Lower leg skin (tissue), 3 donors: ENCODE results near the gene ZC3H8.

Experiments
- POLR2A ChIP-seq, 2 donors: fragments of 450-650 bp; IDR thresholded peaks; one replicate each; pipeline ENCODE4 v1.6.1; 2016 to 2017; ENCODE audit warnings: antibody characterized with exemption in 2 of 2, mild to moderate bottlenecking in 1 of 2, moderate library complexity in 1 of 2
- TF ChIP-seq, protein P1 (sequence below), 3 donors: fragments of 450-650 bp; IDR thresholded peaks; one replicate each; pipeline ENCODE4 v1.5.1; 2016; ENCODE audit warnings: antibody characterized with exemption in 3 of 3, mild to moderate bottlenecking in 3 of 3, moderate library complexity in 2 of 3

DNA sequence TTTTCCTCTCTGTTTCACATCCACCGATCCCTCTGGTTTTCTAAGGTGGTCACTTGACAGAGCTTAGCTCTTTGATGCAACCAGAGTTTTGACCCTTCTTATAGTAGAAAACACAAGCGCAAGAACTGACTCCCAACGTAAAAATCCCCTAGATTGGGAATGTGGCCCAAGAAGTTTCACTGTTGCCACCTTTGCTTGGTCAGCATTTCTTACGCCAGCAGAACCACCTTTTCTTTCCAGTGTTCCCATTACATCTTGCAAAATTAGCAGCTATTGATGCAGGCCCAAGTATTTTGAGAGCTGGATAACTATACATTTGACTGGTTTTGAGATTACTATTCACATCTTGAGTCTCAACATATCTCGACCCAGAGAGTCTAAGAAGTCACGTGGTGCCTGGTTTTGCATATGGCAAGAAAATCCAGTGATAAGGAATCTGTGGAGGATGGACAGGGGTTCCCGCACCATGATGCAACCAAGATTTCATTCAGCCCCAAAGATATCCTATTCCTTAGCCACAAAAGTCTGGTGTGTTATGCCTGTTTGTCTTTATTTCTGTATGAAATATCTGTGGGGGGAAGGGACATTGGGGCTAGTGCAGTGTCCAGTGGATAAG, 78.8 kb downstream of the ZC3H8 start:
- TF ChIP-seq, protein P1, sequence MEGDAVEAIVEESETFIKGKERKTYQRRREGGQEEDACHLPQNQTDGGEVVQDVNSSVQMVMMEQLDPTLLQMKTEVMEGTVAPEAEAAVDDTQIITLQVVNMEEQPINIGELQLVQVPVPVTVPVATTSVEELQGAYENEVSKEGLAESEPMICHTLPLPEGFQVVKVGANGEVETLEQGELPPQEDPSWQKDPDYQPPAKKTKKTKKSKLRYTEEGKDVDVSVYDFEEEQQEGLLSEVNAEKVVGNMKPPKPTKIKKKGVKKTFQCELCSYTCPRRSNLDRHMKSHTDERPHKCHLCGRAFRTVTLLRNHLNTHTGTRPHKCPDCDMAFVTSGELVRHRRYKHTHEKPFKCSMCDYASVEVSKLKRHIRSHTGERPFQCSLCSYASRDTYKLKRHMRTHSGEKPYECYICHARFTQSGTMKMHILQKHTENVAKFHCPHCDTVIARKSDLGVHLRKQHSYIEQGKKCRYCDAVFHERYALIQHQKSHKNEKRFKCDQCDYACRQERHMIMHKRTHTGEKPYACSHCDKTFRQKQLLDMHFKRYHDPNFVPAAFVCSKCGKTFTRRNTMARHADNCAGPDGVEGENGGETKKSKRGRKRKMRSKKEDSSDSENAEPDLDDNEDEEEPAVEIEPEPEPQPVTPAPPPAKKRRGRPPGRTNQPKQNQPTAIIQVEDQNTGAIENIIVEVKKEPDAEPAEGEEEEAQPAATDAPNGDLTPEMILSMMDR (IDR thresholded peaks at IDR 0.05), result no peak
- no peak for TF ChIP-seq POLR2A (IDR thresholded peaks at IDR 0.05)
